GM12878 (cell line): ENCODE measurements around the gene EFCC1. TPM values are rescaled to one million over a fixed set of nuclear protein-coding genes. Genes with fewer than 3 reads are reported as not detected.

Experiments
- BRCA1 ChIP-seq: IDR thresholded peaks from 2 replicates; pipeline ENCODE4 v1.6.1; 2011; ENCODE audit warnings: low read depth, low read length, improper control_type of control experiment
- EGR1 ChIP-seq, 2 experiments: IDR thresholded peaks; 1 replicate in 1 of 2; 2 replicates in 1 of 2; pipeline ENCODE4 v1.6.1; 2011 to 2012; ENCODE audit warnings: low read depth in 2 of 2, low read length in 2 of 2, borderline replicate concordance in 1 of 2, mild to moderate bottlenecking in 1 of 2, moderate library complexity in 1 of 2
- MTA2 ChIP-seq: fragments of 450-650 bp; IDR thresholded peaks from 2 replicates; pipeline ENCODE4 v1.6.1; 2016; ENCODE audit warnings: low read depth, mild to moderate bottlenecking, moderate library complexity
- NBN ChIP-seq: fragments of 450-650 bp; IDR thresholded peaks from 2 replicates; pipeline ENCODE4 v1.6.1; 2016
- NR2C2 ChIP-seq: IDR thresholded peaks from 2 replicates; pipeline ENCODE4 v1.6.1; 2011; ENCODE audit warnings: borderline replicate concordance, low read depth; ENCODE audit not compliant: control insufficient read depth, insufficient read length
- POLR2A ChIP-seq: IDR thresholded peaks from 2 replicates; pipeline ENCODE4 v1.6.1; 2011; ENCODE audit warnings: low read depth, mild to moderate bottlenecking, low read length
- RBBP5 ChIP-seq: fragments of 200-600 bp; sonication (generic); conservative IDR thresholded peaks from 2 replicates; pipeline ENCODE4 v1.6.1; 2016
- SIN3A ChIP-seq: IDR thresholded peaks from 2 replicates; pipeline ENCODE4 v1.6.1; 2012; ENCODE audit warnings: low read depth, low read length, improper control_type of control experiment
- SMAD1 ChIP-seq: fragments of 450-650 bp; IDR thresholded peaks from 2 replicates; pipeline ENCODE4 v1.6.1; 2018; ENCODE audit warnings: mild to moderate bottlenecking, low read depth; ENCODE audit not compliant: partially characterized antibody
- STAT3 ChIP-seq: IDR thresholded peaks from 2 replicates; pipeline ENCODE4 v1.6.1; 2011; ENCODE audit warnings: low read depth, low read length, improper control_type of control experiment
- TCF12 ChIP-seq: IDR thresholded peaks from 2 replicates; pipeline ENCODE4 v1.6.1; 2011; ENCODE audit warnings: low read depth, mild to moderate bottlenecking, low read length
- TCF3 ChIP-seq: IDR thresholded peaks from 2 replicates; pipeline ENCODE4 v1.6.1; 2012; ENCODE audit warnings: low read depth, mild to moderate bottlenecking, low read length, borderline replicate concordance; ENCODE audit not compliant: insufficient read depth
- TCF7 ChIP-seq: IDR thresholded peaks from 2 replicates; pipeline ENCODE4 v1.6.1; 2014; ENCODE audit warnings: antibody characterized with exemption, borderline replicate concordance
- ZNF217 ChIP-seq: fragments of 450-650 bp; IDR thresholded peaks from 2 replicates; pipeline ENCODE4 v1.6.1; 2017; ENCODE audit warnings: antibody characterized with exemption, mild to moderate bottlenecking
- polyA plus RNA-seq, 11 experiments: library from polyadenylated mRNA; depleted of rRNA in 4 of 11; unstranded in 6 of 11; stranded (reverse) in 5 of 11; fragments of >200 nt; fragmentation: Nextera tagmentation in 4 of 11; fragmentation: Illumina TruSeq in 1 of 11; extraction: Ambion mirVana in 4 of 11; extraction: Trizol in 1 of 11; gene quantifications; 1 replicate in 1 of 11; 2 replicates in 10 of 11; pipeline versions ENCODE4 v1.2.1 to v1.2.3, GENCODE V29; 2011 to 2016; ENCODE audit warnings: inconsistent platforms in 2 of 11, missing spikeins in 2 of 11, low read depth in 1 of 11
- total RNA-seq, 4 experiments: library from RNA; depleted of rRNA in 3 of 4; stranded (reverse); fragments of >200 nt in 3 of 4; fragmentation: Illumina TruSeq in 1 of 4; extraction: Trizol in 1 of 4; gene quantifications; 2 replicates each; pipeline versions ENCODE4 v1.2.1 to v1.2.3, GENCODE V29; 2013 to 2021
- TF ChIP-seq, protein P1 (sequence below): fragments of 450-650 bp; formaldehyde crosslinking; IDR thresholded peaks from 2 replicates; pipeline ENCODE4 v1.4.0; 2022; ENCODE audit warnings: mild to moderate bottlenecking, moderate library complexity
- TF ChIP-seq, protein P2 (sequence below): IDR thresholded peaks from 2 replicates; pipeline ENCODE4 v1.6.1; 2012; ENCODE audit warnings: improper control_type of control experiment, low read depth, low read length; ENCODE audit not compliant: insufficient replicate concordance
- TF ChIP-seq, protein P3 (sequence below): IDR thresholded peaks from 2 replicates; pipeline ENCODE4 v1.6.1; 2011; ENCODE audit warnings: borderline replicate concordance, low read depth, mild to moderate bottlenecking, moderate library complexity, mixed read lengths, low read length; ENCODE audit not compliant: insufficient read depth; ENCODE audit errors: extremely low read length
- TF ChIP-seq, protein P4 (sequence below): fragments of 150-350 bp; IDR thresholded peaks from 2 replicates; pipeline ENCODE4 v1.6.1; 2014; ENCODE audit warnings: mild to moderate bottlenecking, low read depth, low read length

Gene EFCC1
- total and polyA plus RNA-seq, 10 of the 15 experiments (the other 5 are each of a cell fraction or from before 2014, with no cell fraction given), result not detected

DNA sequence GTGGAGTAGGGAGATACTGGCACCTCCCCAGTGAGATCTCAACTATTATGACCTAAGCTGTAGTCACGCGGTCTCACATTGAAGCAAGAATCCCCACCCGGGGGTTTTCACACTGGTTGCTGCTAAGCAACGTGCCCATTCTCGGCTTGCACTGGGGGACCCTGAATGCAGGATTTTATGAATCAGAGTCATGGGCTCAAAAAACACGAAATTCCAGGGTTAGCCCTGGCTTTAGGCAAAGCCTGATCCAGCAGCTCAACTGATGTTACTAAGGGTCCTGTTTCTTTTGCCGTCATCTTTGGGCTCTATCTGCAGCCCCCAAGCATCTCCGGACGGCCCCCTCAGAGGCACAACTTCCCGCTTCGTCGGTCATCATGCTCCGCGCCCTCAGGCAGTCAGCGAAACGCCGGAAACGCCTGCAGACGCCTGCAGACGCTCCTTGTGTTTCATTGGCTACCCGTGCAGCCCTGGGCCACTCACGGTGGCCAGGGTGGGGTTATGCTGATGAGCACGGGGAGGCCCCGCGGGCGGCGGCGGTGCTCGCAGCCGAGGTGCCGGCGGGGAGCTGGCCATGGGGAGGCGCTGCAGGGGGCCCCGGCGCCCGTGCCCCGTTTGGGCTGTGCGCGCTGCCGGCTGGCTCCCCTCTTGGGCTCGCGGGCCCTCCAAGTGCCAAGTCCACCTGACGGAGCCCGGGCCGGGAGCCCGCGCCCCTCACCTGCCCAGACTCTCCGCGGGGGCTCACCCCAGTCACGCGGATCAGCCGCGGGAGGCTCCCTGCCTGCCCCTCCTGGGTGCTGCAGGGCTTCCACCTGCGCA is 25.8 kb downstream of the EFCC1 start (continued):
- TF ChIP-seq SMAD1 (no peak), EGR1 (IDR thresholded peaks at IDR 0.05; ENCODE audit: borderline replicate concordance in 1 of 2, low read depth in 2 of 2, low read length in 2 of 2) (no peak), NR2C2 (no peak), NBN (0 out of 2 replicates have a peak, but pooled peaks have one; percentile 30), TCF12 (no peak), BRCA1 (no peak), MTA2 (no peak), POLR2A (peak; percentile 77), RBBP5 (no peak), TCF3 (no peak), TCF7 (no peak), ZNF217 (0 out of 2 replicates have a peak, but pooled peaks have one; percentile 53), STAT3 (no peak), SIN3A (no peak)
- TF ChIP-seq, protein P1, sequence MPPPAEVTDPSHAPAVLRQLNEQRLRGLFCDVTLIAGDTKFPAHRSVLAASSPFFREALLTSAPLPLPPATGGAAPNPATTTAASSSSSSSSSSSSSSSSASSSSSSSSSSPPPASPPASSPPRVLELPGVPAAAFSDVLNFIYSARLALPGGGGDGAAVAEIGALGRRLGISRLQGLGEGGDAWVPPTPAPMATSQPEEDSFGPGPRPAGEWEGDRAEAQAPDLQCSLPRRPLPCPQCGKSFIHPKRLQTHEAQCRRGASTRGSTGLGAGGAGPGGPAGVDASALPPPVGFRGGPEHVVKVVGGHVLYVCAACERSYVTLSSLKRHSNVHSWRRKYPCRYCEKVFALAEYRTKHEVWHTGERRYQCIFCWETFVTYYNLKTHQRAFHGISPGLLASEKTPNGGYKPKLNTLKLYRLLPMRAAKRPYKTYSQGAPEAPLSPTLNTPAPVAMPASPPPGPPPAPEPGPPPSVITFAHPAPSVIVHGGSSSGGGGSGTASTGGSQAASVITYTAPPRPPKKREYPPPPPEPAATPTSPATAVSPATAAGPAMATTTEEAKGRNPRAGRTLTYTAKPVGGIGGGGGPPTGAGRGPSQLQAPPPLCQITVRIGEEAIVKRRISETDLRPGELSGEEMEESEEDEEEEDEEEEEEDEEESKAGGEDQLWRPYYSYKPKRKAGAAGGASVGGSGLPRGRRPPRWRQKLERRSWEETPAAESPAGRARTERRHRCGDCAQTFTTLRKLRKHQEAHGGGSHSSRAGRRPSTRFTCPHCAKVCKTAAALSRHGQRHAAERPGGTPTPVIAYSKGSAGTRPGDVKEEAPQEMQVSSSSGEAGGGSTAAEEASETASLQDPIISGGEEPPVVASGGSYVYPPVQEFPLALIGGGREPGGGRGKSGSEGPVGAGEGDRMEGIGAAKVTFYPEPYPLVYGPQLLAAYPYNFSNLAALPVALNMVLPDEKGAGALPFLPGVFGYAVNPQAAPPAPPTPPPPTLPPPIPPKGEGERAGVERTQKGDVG, result no peak
- TF ChIP-seq, protein P2, sequence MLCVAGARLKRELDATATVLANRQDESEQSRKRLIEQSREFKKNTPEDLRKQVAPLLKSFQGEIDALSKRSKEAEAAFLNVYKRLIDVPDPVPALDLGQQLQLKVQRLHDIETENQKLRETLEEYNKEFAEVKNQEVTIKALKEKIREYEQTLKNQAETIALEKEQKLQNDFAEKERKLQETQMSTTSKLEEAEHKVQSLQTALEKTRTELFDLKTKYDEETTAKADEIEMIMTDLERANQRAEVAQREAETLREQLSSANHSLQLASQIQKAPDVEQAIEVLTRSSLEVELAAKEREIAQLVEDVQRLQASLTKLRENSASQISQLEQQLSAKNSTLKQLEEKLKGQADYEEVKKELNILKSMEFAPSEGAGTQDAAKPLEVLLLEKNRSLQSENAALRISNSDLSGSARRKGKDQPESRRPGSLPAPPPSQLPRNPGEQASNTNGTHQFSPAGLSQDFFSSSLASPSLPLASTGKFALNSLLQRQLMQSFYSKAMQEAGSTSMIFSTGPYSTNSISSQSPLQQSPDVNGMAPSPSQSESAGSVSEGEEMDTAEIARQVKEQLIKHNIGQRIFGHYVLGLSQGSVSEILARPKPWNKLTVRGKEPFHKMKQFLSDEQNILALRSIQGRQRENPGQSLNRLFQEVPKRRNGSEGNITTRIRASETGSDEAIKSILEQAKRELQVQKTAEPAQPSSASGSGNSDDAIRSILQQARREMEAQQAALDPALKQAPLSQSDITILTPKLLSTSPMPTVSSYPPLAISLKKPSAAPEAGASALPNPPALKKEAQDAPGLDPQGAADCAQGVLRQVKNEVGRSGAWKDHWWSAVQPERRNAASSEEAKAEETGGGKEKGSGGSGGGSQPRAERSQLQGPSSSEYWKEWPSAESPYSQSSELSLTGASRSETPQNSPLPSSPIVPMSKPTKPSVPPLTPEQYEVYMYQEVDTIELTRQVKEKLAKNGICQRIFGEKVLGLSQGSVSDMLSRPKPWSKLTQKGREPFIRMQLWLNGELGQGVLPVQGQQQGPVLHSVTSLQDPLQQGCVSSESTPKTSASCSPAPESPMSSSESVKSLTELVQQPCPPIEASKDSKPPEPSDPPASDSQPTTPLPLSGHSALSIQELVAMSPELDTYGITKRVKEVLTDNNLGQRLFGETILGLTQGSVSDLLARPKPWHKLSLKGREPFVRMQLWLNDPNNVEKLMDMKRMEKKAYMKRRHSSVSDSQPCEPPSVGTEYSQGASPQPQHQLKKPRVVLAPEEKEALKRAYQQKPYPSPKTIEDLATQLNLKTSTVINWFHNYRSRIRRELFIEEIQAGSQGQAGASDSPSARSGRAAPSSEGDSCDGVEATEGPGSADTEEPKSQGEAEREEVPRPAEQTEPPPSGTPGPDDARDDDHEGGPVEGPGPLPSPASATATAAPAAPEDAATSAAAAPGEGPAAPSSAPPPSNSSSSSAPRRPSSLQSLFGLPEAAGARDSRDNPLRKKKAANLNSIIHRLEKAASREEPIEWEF, result no peak
- TF ChIP-seq, protein P3, sequence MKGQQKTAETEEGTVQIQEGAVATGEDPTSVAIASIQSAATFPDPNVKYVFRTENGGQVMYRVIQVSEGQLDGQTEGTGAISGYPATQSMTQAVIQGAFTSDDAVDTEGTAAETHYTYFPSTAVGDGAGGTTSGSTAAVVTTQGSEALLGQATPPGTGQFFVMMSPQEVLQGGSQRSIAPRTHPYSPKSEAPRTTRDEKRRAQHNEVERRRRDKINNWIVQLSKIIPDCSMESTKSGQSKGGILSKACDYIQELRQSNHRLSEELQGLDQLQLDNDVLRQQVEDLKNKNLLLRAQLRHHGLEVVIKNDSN, result no peak
- TF ChIP-seq, protein P4, sequence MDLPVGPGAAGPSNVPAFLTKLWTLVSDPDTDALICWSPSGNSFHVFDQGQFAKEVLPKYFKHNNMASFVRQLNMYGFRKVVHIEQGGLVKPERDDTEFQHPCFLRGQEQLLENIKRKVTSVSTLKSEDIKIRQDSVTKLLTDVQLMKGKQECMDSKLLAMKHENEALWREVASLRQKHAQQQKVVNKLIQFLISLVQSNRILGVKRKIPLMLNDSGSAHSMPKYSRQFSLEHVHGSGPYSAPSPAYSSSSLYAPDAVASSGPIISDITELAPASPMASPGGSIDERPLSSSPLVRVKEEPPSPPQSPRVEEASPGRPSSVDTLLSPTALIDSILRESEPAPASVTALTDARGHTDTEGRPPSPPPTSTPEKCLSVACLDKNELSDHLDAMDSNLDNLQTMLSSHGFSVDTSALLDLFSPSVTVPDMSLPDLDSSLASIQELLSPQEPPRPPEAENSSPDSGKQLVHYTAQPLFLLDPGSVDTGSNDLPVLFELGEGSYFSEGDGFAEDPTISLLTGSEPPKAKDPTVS, result no peak
